Left renal cortex interstitium (tissue), 4 donors: ENCODE data around the gene FNDC3B. TPM values are rescaled to one million over a fixed set of nuclear protein-coding genes. Genes with fewer than 3 reads are reported as not detected.

Source experiments
- DNase-seq, 4 donors: peaks; one replicate each; pipeline ENCODE4 v3.0.0-alpha.2; 2013; ENCODE audit warnings: low read depth in 4 of 4, low spot score in 2 of 4, missing footprints in 1 of 4
- polyA plus RNA-seq, 4 donors: library from polyadenylated mRNA; unstranded; fragments of 120-200 nt; gene quantifications; one replicate each; pipeline ENCODE4 v1.2.1, GENCODE V29; 2013; ENCODE audit not compliant: insufficient read length in 4 of 4

FNDC3B gene
- polyA plus RNA-seq, 4 donors: 53.6 to 63.8 (median 59.8) TPM

GRCh38 chr3:172373912-172374311 lies 334.5 kb downstream of the FNDC3B start:
- no peak for DNase-seq

- no peak for DNase-seq
These were observed 335.9 kb downstream of the FNDC3B start for GRCh38 chr3:172375206-172375850.

GRCh38 chr3:172376402-172376801 lies 337.0 kb downstream of the FNDC3B start:
- no peak for DNase-seq

- no peak for DNase-seq
These were observed 337.5 kb downstream of the FNDC3B start for GRCh38 chr3:172376881-172377280.

GRCh38 chr3:172378439-172378838 lies 339.1 kb downstream of the FNDC3B start:
- DNase-seq: no peak

- DNase-seq: no peak
These were observed 340.0 kb downstream of the FNDC3B start for GRCh38 chr3:172379372-172379771.

- no peak for DNase-seq
These were observed 341.3 kb downstream of the FNDC3B start for GRCh38 chr3:172380632-172381031.

GRCh38 chr3:172383306-172383796 lies 344.0 kb downstream of the FNDC3B start:
- no peak for DNase-seq

GRCh38 chr3:172384836-172385235 lies 345.5 kb downstream of the FNDC3B start:
- DNase-seq: no peak

GRCh38 chr3:172387728-172388127 lies 348.4 kb downstream of the FNDC3B start:
- DNase-seq: no peak

- DNase-seq: no peak
These were observed 349.2 kb downstream of the FNDC3B start for GRCh38 chr3:172388412-172389078.

- DNase-seq: no peak
These were observed 351.4 kb downstream of the FNDC3B start for GRCh38 chr3:172390792-172391191.

- peak in 1 of 4 donors; percentile 8 for DNase-seq
These were observed 352.4 kb downstream of the FNDC3B start for GRCh38 chr3:172391592-172392302.

GRCh38 chr3:172394692-172395091 lies 355.3 kb downstream of the FNDC3B start:
- no peak for DNase-seq

- DNase-seq: no peak
These were observed 357.0 kb downstream of the FNDC3B start for GRCh38 chr3:172396400-172396799.

- no peak for DNase-seq
These were observed 358.5 kb downstream of the FNDC3B start for GRCh38 chr3:172397716-172398405.

GRCh38 chr3:172398484-172398883 lies 359.1 kb downstream of the FNDC3B start:
- DNase-seq: no peak

- no peak for DNase-seq
These were observed 362.7 kb downstream of the FNDC3B start for GRCh38 chr3:172402090-172402489.

- DNase-seq: no peak
These were observed 363.7 kb downstream of the FNDC3B start for GRCh38 chr3:172402892-172403643.

GRCh38 chr3:172404237-172404962 lies 365.0 kb downstream of the FNDC3B start:
- no peak for DNase-seq
